NCI-H2029 treated with DMSO at 0.1 percent for 48 hours (cell line): ENCODE measurements around the gene SAMD9L.
A peak's percentile ranks its signal among the peaks of the same experiment; 100 is the strongest.
"Not testable (repeated sequence)": the region's sequence is repeated elsewhere in the genome, so short reads cannot be mapped to it uniquely, and the experiment has no call there.

Source experiments
- DNase-seq: peaks from one replicate; lab custom pipeline; 2025; lab: John Stamatoyannopoulos, UW

The SAMD9L gene

GRCh38 chr7:93145354-93145753 lies 2.8 kb downstream of the SAMD9L start:
- no peak for DNase-seq

GRCh38 chr7:93142127-93142526 lies 6.1 kb downstream of the SAMD9L start:
- no peak for DNase-seq

GRCh38 chr7:93140582-93141191 lies 7.5 kb downstream of the SAMD9L start:
- no peak for DNase-seq

GRCh38 chr7:93138576-93138975 lies 9.6 kb downstream of the SAMD9L start:
- no peak for DNase-seq

GRCh38 chr7:93133005-93133404 lies 15.2 kb downstream of the SAMD9L start:
- no peak for DNase-seq

- no peak for DNase-seq
Observed at GRCh38 chr7:93132216-93132615, 16.0 kb downstream of the SAMD9L start.

- not testable (repeated sequence) for DNase-seq
Observed at GRCh38 chr7:93126954-93127353, 21.2 kb downstream of the SAMD9L start.

- DNase-seq, result not testable (repeated sequence)
Observed at GRCh38 chr7:93123532-93123931, 24.7 kb downstream of the SAMD9L start.

GRCh38 chr7:93120592-93121549 lies 27.3 kb downstream of the SAMD9L start:
- no peak for DNase-seq

- no peak for DNase-seq
Observed at GRCh38 chr7:93119191-93119905, 28.8 kb downstream of the SAMD9L start.

GRCh38 chr7:93117852-93118530 lies 30.2 kb downstream of the SAMD9L start, which contains the start of gene SAMD9:
Gene SAMD9 (minus strand): TSS chr7:93117979. CDS start chr7:93106097, 11,882 bp downstream.
- DNase-seq, result peak; percentile 84

- no peak for DNase-seq
Observed at GRCh38 chr7:93117327-93117726, 30.9 kb downstream of the SAMD9L start.

- no peak for DNase-seq
Observed at GRCh38 chr7:93115796-93116195, 32.4 kb downstream of the SAMD9L start.

GRCh38 chr7:93108003-93108402 lies 40.2 kb downstream of the SAMD9L start:
- DNase-seq, result no peak

GRCh38 chr7:93097388-93097787 lies 50.8 kb downstream of the SAMD9L start:
- no peak for DNase-seq

GRCh38 chr7:93092757-93093370 lies 55.3 kb downstream of the SAMD9L start:
- DNase-seq, result no peak
